Adrenal gland (tissue), 12 donors: ENCODE data around the gene SCN8A. TPM values are rescaled to one million over a fixed set of nuclear protein-coding genes. Genes with fewer than 3 reads are reported as not detected.
"Not testable (repeated sequence)": the region's sequence is repeated elsewhere in the genome, so short reads cannot be mapped to it uniquely, and the experiment has no call there.

Experiments used
- DNase-seq, 7 donors: peaks; one replicate each; pipeline ENCODE4 v3.0.0-alpha.2; 2019 to 2020
- H3K27ac ChIP-seq, 5 donors: fragments of 200-600 bp; sonication (generic) in 4 of 5; 1 replicate in 3 of 5; 2 replicates in 2 of 5; pipeline versions ENCODE4 v1.5.1 to v1.8.0; 2016 to 2020; ENCODE audit warnings: mild to moderate bottlenecking in 1 of 5
- H3K27me3 ChIP-seq: fragments of 200-600 bp; 2 replicates; pipeline ENCODE4 v1.8.0; 2021
- H3K36me3 ChIP-seq, 2 donors: fragments of 200-600 bp; replicated peaks in 1 of 2; 1 replicate in 1 of 2; 2 replicates in 1 of 2; pipeline versions ENCODE4 v1.5.1 to v1.8.0; 2018 to 2022
- H3K4me1 ChIP-seq, 2 donors: fragments of 200-600 bp; replicated peaks in 1 of 2; 1 replicate in 1 of 2; 2 replicates in 1 of 2; pipeline versions ENCODE4 v1.5.1 to v1.8.0; 2018 to 2021
- H3K4me3 ChIP-seq, 4 donors: fragments of 200-600 bp; sonication (generic) in 3 of 4; one replicate each; pipeline ENCODE4 v1.5.1; 2016 to 2018
- H3K9me3 ChIP-seq, 3 donors: fragments of 200-600 bp; sonication (generic) in 1 of 3; replicated peaks in 1 of 3; 1 replicate in 2 of 3; 2 replicates in 1 of 3; pipeline versions ENCODE4 v1.5.1 to v1.8.0; 2016 to 2021
- POLR2A ChIP-seq, 2 donors: fragments of 450-650 bp; IDR thresholded peaks; one replicate each; pipeline ENCODE4 v1.6.1; 2017; ENCODE audit warnings: antibody characterized with exemption in 2 of 2, mild to moderate bottlenecking in 2 of 2, moderate library complexity in 1 of 2
- WGBS, 4 donors: extraction: QIAGEN DNeasy Blood & Tissue Kit in 2 of 4; methylation state at CpG; one replicate each; pipeline versions ENCODE4 v1.1.5 to v1.1.7; 2013 to 2017; 5-methylcytosine and 5-hydroxymethylcytosine counted together
- intact Hi-C, 2 donors: fragments of 100-400 bp; cut with DNase I; formaldehyde crosslinking; loops; one replicate each; pipeline versions ENCODE4 v1.14.1 to v1.15.0; 2022 to 2023
- polyA plus RNA-seq, 3 donors: library from polyadenylated mRNA; stranded (reverse); fragments of 200-250 nt in 2 of 3; fragments of 350-450 nt in 1 of 3; fragmentation: Illumina TruSeq in 1 of 3; extraction: RNeasy Lipid Tissue Mini Kit (QIAGEN cat#74804) in 1 of 3; gene quantifications; one replicate each; pipeline ENCODE4 v1.2.3, GENCODE V29; 2013 to 2014
- total RNA-seq, 9 donors: library from RNA; depleted of rRNA in 4 of 9; stranded (reverse); fragments of >200 nt in 4 of 9; fragments of 120-200 nt in 1 of 9; fragmentation: NEBNext Ultra II Directional in 1 of 9; extraction: Animal tissue kit (Norgen Biotek cat#: 25700) in 1 of 9; gene quantifications; one replicate each; pipeline versions ENCODE4 v1.1.0 to v1.2.4, GENCODE V29; 2013 to 2023
- TF ChIP-seq, protein P1 (sequence below), 6 experiments: fragments of 450-650 bp in 4 of 6; fragments of 200-600 bp in 2 of 6; sonication (generic) in 1 of 6; IDR thresholded peaks; 1 replicate in 5 of 6; 2 replicates in 1 of 6; pipeline versions ENCODE4 v1.5.1 to v1.8.0; 2016 to 2021; ENCODE audit warnings: antibody characterized with exemption in 6 of 6, mild to moderate bottlenecking in 2 of 6, moderate library complexity in 1 of 6
- donor health status: healthy with polysubstance abuse.
- donor health status: Bipolar disorder and iron deficiency.
- donor health status: DM: yes; HTN: yes; CAD: no.
- donor health status: DM: no; HTN: no; CAD: no.
- donor health status: DM: no; HTN: no; CAD: no.
- donor health status: DM: yes; HTN: yes; CAD: no.

SCN8A gene
- total and polyA plus RNA-seq, 12 donors, result 0.69 to 7.0 (median 2.0) TPM

DNA sequence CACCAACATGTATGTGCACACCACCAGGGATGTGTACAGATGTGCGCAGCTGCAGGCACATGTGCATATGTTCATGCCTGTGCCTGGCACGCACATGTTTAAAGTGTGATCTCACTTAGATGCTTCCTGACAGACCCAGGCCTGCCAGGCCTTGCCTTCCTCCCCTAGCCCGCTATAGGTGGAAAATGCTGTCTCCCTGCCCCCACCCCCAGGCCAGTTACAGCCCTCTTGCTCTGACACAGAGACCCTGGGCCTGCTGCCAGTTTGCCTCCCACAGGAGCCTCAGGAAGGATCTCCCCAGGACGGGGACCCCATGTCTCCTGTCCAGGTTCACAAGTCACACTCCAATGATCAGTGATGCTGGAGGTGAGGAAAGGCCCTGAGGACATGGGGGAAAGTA, 235.8 kb downstream of the SCN8A start:
- 72 to 85% (median 77%) methylated on average over 3 to 4 of the region's 4 CpGs for WGBS, 4 donors
- intact Hi-C loops, result loop anchor here in 1 of 2 donors (10.0 kb wide), 1 partner anchor 402 kb away; the partner anchor contains the start of gene SLC4A8
- H3K4me1 ChIP-seq, result no peaks in the 10 kb centered on the region
- H3K27ac ChIP-seq, result no peak overlapping the region
- no peaks in the 10 kb centered on the region for H3K36me3 ChIP-seq
- H3K4me3 ChIP-seq, result no peak overlapping the region
- peaks cover 5% of the 10 kb centered on the region for H3K27me3 ChIP-seq
- no peak for DNase-seq
- TF ChIP-seq, protein P1, sequence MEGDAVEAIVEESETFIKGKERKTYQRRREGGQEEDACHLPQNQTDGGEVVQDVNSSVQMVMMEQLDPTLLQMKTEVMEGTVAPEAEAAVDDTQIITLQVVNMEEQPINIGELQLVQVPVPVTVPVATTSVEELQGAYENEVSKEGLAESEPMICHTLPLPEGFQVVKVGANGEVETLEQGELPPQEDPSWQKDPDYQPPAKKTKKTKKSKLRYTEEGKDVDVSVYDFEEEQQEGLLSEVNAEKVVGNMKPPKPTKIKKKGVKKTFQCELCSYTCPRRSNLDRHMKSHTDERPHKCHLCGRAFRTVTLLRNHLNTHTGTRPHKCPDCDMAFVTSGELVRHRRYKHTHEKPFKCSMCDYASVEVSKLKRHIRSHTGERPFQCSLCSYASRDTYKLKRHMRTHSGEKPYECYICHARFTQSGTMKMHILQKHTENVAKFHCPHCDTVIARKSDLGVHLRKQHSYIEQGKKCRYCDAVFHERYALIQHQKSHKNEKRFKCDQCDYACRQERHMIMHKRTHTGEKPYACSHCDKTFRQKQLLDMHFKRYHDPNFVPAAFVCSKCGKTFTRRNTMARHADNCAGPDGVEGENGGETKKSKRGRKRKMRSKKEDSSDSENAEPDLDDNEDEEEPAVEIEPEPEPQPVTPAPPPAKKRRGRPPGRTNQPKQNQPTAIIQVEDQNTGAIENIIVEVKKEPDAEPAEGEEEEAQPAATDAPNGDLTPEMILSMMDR (IDR thresholded peaks at IDR 0.05), result no peak
- TF ChIP-seq POLR2A (IDR thresholded peaks at IDR 0.05), result no peak
- no peaks in the 10 kb centered on the region for H3K9me3 ChIP-seq

DNA sequence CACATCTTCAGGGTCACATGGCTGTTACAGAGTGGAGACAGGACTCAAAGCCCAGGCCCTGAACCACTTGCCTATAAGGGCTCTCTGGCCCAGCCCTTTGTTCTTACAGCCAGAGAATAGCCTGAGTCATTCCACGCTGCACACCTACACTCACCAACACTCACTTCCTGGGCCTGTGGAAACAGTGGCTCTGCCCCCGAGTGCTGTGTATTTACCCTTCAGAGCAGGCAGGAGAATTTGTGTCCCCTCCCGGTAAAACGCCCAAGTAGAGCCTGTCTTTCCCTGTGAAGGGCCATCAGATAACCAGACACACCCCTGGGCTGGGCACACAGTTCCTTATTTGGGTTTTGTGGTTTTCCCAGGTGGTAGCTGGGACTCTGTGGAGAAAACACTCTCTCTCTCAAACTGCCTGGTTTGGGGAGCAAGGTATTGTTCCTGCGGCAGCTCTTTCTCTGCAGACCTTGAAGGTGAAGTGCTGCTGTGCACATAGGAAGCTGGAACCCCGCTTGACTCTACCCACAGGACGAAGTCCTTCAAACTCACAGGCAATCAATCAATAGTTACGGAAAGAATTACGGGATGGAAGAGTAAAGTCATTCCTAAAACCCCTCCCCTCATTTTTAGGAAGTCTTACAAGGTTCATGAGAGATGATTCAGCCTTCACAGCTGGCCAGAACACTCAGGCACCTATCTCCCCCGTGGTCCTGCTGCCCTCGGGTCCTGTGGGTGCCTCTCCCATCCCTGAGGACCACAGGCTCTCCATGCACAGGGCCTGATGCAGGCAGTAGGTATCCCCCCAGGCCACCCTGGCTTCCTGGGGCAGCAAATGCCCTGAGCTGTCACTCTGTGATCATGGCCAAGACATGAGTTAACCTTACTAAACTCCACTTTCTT, 237.1 kb downstream of the SCN8A start:
- TF ChIP-seq POLR2A (IDR thresholded peaks at IDR 0.05), result no peak
- TF ChIP-seq, protein P1 (IDR thresholded peaks at IDR 0.05), result no peak
- Histone ChIP-seq H3K4me3 (no peak overlapping the region), H3K27ac (no peak overlapping the region), H3K9me3 (no peaks in the 10 kb centered on the region), H3K36me3 (no peaks in the 10 kb centered on the region), H3K4me1 (no peaks in the 10 kb centered on the region), H3K27me3 (peaks cover 3% of the 10 kb centered on the region)
- intact Hi-C loops, result loop anchor here in 1 of 2 donors (10.0 kb wide), 1 partner anchor 403 kb away; the partner anchor contains the start of gene SLC4A8
- no peak for DNase-seq
- 47 to 58% (median 53%) methylated on average over 9 to 11 of the region's 11 CpGs for WGBS, 4 donors

- no peaks in the 10 kb centered on the region for H3K9me3 ChIP-seq
- no peak for DNase-seq
- TF ChIP-seq, protein P1 (IDR thresholded peaks at IDR 0.05), result no peak
- TF ChIP-seq POLR2A (IDR thresholded peaks at IDR 0.05), result no peak
- H3K4me3 ChIP-seq, result no peak overlapping the region
- no peaks in the 10 kb centered on the region for H3K36me3 ChIP-seq
- no peak overlapping the region for H3K27ac ChIP-seq
- WGBS, 4 donors, result 59 to 80% (median 69%) methylated on average over 4 to 5 of the region's 5 CpGs
- intact Hi-C loops, result loop anchor here in 1 of 2 donors (10.0 kb wide), 1 partner anchor 404 kb away; the partner anchor contains the start of gene SLC4A8
- H3K4me1 ChIP-seq, result no peaks in the 10 kb centered on the region
- H3K27me3 ChIP-seq, result no peaks in the 10 kb centered on the region
Observed at GRCh38 chr12:51829011-51829481, 238.0 kb downstream of the SCN8A start.

- 67 to 79% (median 70%) methylated on average over 1 of the region's 1 CpG for WGBS, 4 donors
- Histone ChIP-seq H3K27me3 (no peaks in the 10 kb centered on the region), H3K9me3 (no peaks in the 10 kb centered on the region), H3K36me3 (no peaks in the 10 kb centered on the region), H3K27ac (no peak overlapping the region), H3K4me1 (no peaks in the 10 kb centered on the region), H3K4me3 (no peak overlapping the region)
- no peak for TF ChIP-seq POLR2A (IDR thresholded peaks at IDR 0.05)
- TF ChIP-seq, protein P1 (IDR thresholded peaks at IDR 0.05), result no peak
- no peak for DNase-seq
- intact Hi-C loops, result loop anchor here in 1 of 2 donors (10.0 kb wide), 1 partner anchor 405 kb away; the partner anchor contains the start of gene SLC4A8
Observed at GRCh38 chr12:51829641-51830040, 238.6 kb downstream of the SCN8A start.

DNA sequence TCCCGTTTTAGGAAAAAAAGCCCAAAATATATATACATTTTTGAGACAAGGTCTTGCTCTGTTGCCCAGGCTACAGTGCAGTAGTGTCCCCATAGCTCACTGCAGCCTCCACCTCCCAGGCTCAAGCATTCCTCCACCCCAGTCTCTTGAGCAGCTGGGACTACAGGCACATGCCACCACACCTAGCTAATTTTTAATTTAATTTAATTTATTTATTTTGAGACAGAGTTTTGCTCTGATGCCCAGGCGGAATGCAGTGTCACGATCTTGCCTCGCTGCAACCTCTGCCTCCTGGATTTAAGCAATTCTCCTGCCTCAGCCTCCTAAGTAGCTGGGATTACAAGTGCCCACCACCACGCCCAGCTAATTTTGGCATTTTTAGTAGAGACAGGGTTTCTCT, 240.8 kb downstream of the SCN8A start:
- H3K4me1 ChIP-seq, H3K9me3 ChIP-seq, H3K27ac ChIP-seq, H3K4me3 ChIP-seq, intact Hi-C loops, DNase-seq, H3K27me3 ChIP-seq, H3K36me3 ChIP-seq: not testable (repeated sequence)
- WGBS, 4 donors, result 60 to 81% (median 66%) methylated on average over 5 of the region's 5 CpGs
